ENCODE measurements around the gene CERS6.

- TF ChIP-seq, protein P1, sequence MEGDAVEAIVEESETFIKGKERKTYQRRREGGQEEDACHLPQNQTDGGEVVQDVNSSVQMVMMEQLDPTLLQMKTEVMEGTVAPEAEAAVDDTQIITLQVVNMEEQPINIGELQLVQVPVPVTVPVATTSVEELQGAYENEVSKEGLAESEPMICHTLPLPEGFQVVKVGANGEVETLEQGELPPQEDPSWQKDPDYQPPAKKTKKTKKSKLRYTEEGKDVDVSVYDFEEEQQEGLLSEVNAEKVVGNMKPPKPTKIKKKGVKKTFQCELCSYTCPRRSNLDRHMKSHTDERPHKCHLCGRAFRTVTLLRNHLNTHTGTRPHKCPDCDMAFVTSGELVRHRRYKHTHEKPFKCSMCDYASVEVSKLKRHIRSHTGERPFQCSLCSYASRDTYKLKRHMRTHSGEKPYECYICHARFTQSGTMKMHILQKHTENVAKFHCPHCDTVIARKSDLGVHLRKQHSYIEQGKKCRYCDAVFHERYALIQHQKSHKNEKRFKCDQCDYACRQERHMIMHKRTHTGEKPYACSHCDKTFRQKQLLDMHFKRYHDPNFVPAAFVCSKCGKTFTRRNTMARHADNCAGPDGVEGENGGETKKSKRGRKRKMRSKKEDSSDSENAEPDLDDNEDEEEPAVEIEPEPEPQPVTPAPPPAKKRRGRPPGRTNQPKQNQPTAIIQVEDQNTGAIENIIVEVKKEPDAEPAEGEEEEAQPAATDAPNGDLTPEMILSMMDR (IDR thresholded peaks at IDR 0.05): no peak
- TF ChIP-seq, protein P2, sequence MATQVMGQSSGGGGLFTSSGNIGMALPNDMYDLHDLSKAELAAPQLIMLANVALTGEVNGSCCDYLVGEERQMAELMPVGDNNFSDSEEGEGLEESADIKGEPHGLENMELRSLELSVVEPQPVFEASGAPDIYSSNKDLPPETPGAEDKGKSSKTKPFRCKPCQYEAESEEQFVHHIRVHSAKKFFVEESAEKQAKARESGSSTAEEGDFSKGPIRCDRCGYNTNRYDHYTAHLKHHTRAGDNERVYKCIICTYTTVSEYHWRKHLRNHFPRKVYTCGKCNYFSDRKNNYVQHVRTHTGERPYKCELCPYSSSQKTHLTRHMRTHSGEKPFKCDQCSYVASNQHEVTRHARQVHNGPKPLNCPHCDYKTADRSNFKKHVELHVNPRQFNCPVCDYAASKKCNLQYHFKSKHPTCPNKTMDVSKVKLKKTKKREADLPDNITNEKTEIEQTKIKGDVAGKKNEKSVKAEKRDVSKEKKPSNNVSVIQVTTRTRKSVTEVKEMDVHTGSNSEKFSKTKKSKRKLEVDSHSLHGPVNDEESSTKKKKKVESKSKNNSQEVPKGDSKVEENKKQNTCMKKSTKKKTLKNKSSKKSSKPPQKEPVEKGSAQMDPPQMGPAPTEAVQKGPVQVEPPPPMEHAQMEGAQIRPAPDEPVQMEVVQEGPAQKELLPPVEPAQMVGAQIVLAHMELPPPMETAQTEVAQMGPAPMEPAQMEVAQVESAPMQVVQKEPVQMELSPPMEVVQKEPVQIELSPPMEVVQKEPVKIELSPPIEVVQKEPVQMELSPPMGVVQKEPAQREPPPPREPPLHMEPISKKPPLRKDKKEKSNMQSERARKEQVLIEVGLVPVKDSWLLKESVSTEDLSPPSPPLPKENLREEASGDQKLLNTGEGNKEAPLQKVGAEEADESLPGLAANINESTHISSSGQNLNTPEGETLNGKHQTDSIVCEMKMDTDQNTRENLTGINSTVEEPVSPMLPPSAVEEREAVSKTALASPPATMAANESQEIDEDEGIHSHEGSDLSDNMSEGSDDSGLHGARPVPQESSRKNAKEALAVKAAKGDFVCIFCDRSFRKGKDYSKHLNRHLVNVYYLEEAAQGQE (IDR thresholded peaks at IDR 0.05; ENCODE audit: insufficient read depth in 1 of 2, low read depth in 2 of 2, low read length in 1 of 2): no peak
- no peak for TF ChIP-seq POLR2AphosphoS5 (IDR thresholded peaks at IDR 0.05; ENCODE audit: low read depth, low read length)
These were observed 34.2 kb downstream of the CERS6 start for GRCh38 chr2:168490015-168490874.
